AG09319 (cell line): ENCODE data around the gene MACO1.
A peak's percentile ranks its signal among the peaks of the same experiment; 100 is the strongest.

Experiments used
- DNase-seq: peaks from one replicate; pipeline ENCODE4 v3.0.0-alpha.2; 2010; ENCODE audit warnings: low read depth; ENCODE audit errors: extremely low read depth
- CTCF ChIP-seq: IDR thresholded peaks from 2 replicates; pipeline ENCODE4 v1.5.1; 2011; ENCODE audit warnings: low read depth, mild to moderate bottlenecking, inconsistent platforms, low read length, moderate library complexity

MACO1 gene

GRCh38 chr1:25517476-25518394, 87.0 kb downstream of the MACO1 start:
- DNase-seq: no peak
- TF ChIP-seq CTCF: no peak

DNA sequence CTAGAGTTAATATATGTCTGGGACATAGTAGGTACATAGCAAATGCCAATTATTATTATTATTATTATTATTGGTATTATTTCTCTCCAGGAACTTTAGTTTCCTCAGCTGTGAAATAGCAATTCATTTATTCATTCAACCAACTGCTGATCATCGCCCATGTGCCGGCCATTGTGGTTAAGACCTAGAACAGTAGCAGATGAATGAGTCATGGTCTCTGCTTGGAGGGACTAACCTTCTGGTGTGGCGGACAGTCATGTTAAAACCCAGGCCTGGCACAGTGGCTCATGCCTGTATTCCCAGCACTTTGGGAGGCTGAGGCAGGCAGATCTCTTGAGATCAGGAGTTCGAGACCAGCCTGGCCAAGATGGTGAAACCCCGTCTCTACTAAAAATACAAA, 88.9 kb downstream of the MACO1 start:
- no peak for DNase-seq
- TF ChIP-seq CTCF: no peak

GRCh38 chr1:25520446-25521061, 89.9 kb downstream of the MACO1 start:
- TF ChIP-seq CTCF: peak; percentile 76
- DNase-seq: peak; percentile 32

- TF ChIP-seq CTCF: no peak
- no peak for DNase-seq
Measured at GRCh38 chr1:25522031-25522655, 91.4 kb downstream of the MACO1 start.

- no peak for DNase-seq
- peak; percentile 37 for TF ChIP-seq CTCF
Measured at GRCh38 chr1:25523542-25523941, 92.8 kb downstream of the MACO1 start.

DNA sequence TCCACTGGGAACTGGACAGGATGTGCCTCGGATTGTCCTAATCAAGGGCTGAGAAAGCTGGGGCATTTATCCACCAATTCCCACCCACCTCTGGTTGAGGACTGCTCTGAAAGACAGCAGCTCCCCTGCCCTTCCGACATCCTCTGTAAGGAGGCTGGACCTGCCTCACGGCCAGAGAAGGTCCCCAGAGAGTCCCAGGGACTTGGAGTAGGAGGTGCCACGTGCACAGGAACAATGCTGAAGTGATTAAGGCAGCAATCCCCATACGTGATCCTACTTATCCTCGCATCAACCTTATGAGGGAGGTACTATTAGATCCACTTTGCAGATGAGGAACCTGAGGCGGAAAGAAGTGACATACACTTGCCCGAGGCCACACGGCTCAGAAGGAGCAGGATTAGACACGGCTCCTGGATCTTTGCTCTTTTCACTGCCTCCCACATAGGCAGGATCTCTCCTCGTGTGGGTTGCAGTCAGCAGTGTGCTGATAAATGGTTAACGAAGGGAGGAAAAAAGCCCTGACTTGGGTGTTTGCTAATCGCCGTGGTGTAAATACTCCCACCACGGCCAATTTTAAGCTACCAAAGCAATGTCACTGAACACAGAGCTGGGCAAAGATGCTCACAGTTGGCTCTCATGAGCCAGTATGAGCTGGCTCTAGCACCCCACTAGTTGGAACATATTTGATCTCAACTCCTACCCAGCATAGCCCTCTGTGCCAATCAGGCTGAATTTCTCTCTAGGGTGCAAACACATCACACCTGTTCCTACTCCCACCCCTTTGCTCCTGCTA, 94.1 kb downstream of the MACO1 start:
- no peak for TF ChIP-seq CTCF
- no peak for DNase-seq
